Stimulated activated CD4-positive, alpha-beta T cell treated with anti-CD3 and anti-CD28 coated beads, Interleukin-2, amount 100 ng/mL, for 4 hours (primary cell): ENCODE results near the gene STAT5B.
"Not testable (repeated sequence)": the region's sequence is repeated elsewhere in the genome, so short reads cannot be mapped to it uniquely, and the experiment has no call there.

Experiments
- DNase-seq: peaks from one replicate; pipeline ENCODE4 v3.0.0-alpha.2; 2020; ENCODE audit warnings: low read depth

Gene STAT5B

DNA sequence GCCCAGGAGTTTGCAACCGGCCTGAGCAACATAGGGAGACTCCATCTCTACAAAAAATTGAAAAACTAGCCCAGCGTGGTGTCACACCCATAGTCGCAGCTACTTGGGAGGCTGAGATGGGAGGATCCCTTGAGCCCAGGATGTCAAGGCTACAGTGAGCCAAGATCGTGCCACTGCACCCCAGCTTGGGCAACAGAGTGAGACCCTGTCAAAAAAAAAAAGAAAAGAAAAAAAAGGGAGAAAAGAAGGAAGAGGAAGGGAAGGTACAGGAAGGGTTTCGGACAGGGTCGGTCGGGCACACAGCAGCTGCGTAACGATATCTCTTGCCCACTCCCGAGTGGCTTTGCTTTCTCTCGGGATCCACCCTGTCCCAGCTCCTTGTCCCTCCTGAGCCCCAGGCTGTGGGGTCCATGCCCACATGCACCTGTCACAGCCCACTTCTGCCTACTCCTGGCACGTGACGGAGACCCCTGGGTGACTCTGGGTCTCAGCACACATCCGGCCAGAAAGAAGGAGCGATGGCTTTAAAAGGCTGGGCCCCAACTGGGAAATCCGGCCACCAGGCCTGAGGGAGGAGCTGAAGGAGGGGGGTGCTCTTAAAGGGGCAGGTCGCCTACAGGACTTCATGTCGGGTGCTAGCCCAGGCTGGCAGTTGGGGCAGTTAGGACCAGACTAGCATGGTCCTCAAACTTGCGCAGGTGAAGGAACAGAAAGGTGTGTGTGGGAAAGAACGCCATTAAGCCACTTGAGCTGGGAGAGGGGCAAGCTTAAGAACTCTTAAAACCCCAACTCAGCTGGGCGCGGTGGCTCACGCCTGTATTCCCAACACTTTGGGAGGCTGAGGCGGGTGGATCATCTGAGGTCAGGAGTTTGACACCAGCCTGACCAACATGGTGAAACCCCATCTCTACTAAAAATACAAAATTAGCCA is 82.0 kb downstream of the STAT5B start, which contains the start of gene GHDC:
Gene GHDC (minus strand): TSS at position 526 of the 931 bp plus-strand sequence. CDS start 913 bp downstream, outside the sequence.
- DNase-seq: peak; percentile 69

DNA sequence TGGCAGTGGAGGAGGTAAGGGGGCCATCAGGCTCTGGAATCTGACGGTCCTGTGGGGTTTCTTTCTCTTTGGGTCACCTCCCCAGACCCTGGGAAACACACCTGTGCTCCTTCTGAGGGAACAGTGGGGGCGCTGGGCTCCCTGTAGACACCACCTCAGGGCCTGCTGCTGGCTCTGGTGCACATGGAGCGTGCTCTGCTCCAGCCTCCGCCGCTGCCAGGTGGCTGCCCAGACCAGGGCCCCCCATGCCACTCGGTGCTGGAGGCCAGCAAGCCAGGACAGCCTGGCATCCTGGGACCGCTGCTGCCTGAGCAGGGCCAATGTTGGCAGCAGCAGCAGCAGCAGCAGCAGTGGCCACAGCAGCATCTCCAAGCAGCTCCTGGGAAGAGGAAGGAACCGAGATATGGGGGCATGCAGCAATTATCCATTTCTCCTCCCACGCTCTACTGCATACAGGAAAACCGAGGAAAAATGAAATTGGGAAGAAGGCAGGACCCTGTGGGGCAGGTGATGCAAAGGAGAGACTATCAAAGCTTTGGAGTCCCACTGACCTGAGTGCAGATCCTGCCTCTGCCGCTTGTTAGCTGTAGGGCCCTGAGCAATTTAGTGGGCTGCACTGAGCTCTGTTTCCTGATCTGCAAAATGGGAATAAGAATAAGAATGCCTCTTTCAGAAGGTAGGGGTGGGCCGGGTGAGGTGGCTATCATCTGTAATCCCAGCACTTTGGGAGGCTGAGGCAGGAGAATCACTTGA is 82.8 kb downstream of the STAT5B start:
- DNase-seq: no peak

DNA sequence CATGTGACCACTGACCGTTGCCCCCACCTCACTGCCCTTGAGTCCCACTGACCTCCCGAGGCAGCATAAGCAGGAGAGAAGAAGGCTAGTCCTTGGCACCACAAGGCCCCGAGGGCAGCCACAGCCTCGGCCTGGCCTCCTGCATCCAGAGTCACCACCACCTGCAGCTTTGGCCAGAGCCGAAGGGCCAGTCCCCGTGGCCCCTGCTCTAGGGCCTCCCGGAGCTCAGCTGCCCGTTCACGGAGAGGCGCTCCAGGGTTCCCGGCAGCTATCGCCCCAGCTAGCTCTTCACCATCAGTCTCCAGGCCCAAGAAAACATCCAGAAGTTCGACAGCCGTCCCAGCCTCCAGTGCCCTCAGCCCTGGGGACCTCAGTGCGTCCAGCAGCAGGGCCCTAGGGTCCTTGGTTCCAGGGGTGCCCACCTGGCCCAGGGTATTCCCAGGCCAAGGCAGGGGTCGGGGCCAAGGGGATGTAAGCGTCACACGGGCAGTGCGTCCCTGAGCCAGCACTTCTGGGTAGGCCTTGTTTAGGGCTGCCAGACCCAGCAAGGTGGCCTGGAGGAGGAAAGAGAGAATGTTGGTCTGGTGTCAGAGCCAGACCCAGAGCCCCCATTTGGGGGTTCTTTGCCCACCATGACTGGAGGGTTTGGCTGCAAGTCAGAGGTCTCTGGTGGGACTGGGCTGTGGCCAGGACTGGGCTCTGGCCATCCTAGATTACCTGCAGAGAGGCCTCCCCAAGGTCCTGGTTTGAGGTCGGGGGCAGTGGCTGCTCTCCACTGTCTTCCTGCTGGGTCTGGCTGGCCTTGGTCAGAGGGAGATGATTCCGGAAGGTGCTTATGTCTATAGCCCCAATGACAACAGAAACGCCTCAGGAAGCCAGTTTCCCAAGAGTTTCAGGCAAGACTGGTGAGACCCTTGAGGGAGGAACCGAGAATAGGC is 83.7 kb downstream of the STAT5B start:
- DNase-seq: no peak

DNA sequence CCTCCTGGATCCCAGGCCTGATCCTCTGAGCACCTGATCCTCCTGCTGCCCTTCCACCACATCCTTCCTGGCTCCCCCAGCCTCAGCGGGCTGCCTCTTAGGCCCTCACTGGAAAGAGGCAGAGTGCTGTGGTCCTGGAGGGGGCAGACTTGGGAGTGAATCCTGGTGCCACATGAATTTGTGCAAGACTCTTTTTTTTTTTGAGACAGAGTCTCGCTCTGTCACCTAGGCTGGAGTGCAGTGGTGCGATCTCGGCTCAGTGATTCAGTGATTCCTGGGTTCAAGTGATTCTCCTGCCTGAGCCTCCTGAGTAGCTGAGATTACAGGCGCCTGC is 84.9 kb downstream of the STAT5B start:
- DNase-seq: no peak

DNA sequence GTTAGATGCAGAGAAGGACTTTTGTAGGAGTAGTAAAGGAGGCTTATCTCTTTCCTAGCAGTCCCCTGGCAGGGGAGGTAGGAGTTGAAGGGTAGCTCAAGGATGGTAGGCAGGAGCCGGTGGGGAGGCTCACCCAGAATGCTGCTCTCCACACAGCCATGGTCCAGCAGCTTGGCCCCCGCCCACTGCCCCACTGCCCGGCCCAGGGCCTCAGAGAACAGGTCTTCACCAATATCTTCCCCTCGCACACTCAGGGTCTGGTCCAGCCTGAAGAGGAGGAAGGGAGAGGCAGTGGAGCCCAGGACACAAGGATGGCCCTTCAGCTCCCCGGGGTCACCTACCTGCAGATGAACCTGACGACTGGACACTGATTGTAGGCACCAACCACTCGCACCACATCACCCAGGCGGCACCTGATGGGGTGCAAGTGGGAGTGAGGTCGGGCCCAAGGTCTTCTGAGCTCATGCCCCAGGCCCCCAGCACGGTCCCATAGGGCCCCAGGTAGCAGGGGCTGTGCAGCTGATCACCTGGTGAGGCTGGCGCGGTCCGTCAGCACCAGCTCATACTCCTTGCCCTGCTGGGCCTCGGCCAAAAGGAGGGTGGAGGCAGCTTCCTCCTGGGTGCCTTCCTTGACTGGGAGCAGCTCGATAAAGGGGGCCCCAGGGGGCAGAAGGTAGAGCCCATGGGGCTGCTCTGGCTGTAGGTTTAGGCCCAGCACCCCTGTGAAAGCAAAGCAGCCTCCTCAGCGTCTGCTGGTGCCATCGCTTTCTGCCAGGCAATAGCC is 85.5 kb downstream of the STAT5B start:
- DNase-seq: no peak

DNA sequence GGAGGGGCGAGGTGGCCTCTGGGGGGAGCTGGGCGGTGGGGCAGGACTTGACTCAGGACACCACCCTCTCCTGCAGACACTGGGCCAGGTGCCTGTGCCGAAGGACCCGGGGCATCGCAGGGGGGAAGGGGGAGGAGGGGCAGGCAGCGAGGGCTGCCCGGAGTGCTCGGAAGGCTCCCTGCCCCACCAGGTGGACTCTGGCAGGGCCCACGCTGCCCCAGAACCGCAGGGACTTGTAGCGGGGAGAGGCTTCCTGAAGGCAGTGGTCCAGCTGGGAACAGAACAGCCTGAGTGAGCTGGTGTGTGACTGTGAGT is 86.6 kb downstream of the STAT5B start:
- no peak for DNase-seq

DNA sequence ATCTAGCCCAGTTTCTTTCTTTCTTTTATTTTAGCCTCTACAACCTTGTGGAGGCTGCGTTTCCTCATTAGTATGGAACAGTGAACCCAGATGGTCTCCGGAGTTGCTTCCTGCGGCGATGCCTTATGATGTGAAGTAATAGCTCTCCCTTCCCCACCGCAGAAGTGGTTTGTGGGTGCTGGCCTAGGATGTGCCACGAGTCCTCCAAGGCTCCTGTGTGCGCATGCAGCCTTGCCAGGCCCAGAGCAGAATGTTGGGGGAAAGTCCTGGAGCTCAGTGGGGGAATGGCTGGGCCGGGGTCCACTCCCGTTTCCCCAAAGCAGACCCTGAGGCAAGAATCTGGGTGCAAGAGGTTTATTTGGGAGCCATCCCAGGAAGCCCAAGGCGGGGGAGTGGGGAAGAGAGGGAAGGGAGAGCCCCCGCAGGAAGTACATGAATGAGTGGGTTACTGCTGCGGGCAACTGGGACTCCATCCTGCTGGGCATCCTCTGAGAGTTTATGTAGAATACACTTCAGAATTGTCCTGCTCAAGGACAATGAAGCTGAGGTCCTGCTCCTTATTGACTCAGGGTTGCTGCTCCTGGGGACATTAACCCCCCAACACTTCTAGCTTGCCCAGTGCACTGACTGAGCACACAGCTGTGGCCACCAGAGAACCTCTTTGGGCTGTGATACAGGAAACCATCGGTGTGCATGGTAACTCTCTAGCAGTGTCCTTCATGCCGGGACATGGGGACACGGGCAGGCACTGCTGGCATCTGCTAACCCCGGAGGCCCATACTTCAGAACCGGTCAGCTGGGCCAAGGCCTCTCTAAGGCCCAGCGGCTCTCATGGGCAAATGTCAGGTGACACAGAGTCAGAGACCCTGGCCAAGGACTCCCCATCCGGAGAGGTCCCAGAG is 87.2 kb downstream of the STAT5B start:
- DNase-seq: no peak

DNA sequence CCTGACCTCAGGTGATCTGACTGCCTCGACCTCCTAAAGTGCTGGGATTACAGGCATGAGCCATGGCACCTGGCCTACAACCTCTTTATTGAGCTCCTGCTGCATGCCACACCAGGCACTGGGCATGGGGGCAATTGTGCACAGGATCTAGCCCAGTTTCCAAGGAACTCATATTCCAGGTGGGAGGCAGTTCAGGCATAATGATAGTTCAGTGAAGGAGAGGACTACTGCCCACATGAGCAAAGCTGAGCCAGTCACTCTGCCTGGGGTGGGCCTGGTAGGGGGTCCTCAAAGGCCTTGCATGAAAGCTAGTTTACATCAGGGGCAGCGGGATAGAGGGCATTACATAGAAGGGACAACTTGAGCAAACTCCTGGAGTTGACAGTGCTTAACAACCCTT is 88.4 kb downstream of the STAT5B start:
- no peak for DNase-seq

DNA sequence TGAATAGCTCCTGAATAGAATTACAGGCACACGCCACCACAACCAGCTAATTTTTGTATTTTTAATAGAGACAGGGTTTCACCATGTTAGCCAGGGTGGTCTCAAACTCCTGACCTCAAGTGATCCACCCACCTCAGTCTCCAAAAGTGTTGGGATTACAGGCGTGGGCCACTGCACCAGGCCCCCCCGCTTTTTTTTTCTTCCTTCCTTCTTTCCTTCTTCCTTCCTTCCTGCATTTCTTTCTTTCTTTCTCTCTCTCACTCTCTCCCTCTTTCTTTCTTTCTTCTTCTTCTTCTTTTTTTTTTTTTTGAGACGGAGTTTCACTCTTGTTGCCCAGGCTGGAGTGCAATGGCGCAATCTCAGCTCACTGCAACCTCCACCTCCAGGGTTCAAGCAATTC is 90.0 kb downstream of the STAT5B start:
- not testable (repeated sequence) for DNase-seq

DNA sequence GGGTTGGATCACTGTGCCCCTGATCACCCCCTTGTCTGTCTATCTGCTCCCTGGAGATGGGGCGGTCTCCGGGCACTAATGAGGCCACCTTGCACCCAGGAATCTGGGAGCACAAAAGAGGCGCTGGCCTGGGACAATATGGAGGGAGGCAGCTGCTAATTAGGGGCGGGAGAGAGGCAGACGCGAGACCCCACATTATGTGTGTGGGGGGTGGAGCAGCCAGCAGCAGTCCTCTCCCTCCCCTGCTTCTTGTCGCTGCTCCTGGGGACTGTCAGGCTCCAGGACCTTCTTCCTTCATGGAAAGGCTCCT is 90.6 kb downstream of the STAT5B start:
- no peak for DNase-seq

DNA sequence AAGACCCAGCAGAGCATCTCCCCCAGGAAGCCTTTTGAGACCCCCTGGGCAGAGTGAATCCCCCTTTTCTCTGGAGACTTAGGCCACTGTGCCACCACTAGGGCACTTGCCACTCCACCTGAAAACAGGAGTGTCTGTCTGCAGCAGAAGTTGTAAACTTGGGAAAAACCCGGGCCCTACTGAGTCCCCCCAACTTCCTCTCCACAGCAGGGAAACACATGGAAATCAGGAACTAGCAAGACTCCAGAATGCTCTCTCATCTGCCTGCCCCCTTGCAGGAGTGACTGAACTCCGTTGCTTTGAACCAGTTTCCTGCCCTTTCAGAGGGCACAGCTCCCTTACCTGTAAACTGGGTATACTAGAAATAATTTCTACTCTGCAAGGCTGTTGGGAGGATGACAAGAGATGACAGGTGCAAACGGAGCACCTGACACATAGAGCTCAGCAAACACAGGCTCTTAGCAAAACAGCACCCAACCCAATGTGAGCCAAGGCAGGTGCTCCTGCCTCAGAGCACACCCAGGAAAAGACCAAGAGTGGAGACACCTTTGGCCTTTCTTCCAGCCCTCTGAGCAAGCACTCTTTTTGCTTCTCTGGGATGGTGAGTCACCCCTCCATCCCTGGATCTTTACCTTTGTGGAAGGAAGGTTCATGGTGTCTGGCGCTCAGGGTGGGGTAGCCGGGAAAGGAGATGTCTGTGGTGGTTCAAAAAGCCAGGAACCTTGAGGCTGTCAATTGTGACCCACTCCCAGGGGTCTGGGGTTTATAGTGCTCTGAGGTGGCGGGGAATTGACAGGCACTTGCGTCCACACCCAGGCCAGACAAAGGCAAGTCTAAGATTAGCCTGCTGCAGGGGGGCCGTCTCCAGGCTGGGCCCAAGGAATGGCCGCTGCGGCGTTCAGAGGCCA is 91.2 kb downstream of the STAT5B start, which contains the start of gene HCRT:
Gene HCRT (minus strand): TSS at position 740 of the 908 bp plus-strand sequence. CDS start 87 bp downstream, at position 653.
- no peak for DNase-seq

DNA sequence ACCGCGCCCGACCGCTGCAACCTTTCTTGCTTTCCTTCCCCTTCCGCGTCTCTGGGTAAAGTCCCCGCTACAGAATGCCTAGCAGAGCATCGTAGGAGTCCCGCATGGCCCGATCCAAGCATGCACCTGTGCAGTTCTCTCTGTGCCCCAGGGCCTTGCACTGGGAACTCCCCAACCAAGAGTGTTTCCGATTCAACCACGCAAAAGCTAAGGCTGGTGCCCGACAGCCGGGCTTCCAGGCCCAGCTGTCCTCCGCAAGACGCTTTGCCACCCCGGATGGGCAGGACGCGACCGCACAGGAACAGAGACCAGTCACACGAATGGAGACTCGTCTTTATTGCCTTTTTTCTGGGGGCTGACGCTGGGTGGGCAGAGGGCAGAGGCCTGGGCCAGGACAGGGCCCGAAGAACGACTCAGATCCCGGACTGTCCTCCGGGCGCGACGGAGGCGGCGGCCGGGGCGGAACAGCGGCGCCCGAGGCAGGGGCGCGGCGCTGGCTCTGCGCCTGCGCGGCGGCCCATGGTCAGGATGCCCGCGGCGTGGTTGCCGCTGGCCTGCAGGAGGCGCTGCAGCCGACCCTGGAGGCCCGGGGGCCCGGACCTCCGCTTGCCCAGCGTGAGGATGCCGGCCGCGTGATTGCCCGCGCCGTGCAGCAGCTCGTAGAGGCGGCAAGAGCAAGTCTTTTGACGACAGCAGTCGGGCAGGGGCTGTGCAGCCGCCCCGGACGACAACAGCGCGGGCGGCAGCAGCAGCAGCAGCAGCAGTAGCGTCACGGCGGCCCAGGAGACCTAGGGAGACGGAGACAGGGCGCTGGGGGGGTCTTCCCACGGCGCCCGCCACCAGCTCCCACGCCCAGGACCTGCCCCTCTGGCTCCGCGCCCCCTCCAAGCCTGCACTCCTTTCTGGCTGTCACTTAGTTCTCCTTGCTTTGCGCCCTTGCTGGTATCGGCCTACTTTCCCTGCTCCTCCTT is 92.2 kb downstream of the STAT5B start:
- DNase-seq: peak; percentile 57

DNA sequence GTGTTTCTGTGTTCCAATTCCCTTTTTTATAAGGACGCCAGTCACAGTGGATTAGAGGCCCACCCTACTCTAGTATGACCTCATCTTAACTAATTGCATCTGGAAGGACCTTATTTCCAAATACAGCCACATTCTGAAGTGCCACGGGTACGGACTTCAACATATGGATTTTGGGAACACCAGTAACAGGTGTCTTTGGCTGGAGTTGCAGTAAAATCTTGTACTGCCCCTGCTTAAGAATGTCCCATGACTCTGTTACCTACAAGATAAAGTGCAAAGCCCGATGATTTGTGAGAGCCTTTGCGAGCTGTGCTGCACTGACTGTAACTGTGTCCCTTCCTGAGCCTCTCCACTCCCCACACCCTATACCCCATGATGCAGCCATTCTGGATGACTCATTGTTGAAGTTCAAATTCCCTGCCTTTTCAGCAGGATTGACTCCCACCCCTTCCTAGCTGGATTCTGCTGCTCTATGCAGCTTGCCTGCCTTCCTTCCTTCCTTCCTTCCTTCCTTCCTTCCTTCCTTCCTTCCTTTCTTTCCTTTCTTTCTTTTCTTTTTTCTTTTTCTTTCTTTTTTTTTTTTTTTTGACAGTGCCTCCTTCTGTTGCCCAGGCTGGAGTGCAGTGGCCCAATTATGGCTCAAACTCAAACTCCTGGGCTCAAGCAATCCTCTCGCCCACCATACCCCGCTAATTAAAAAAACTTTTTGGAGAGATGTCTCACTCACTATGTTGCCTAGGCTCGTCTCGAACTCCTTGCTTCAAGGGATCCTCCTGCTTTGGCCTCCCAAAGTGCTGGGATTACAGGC is 93.1 kb downstream of the STAT5B start:
- DNase-seq: no peak

DNA sequence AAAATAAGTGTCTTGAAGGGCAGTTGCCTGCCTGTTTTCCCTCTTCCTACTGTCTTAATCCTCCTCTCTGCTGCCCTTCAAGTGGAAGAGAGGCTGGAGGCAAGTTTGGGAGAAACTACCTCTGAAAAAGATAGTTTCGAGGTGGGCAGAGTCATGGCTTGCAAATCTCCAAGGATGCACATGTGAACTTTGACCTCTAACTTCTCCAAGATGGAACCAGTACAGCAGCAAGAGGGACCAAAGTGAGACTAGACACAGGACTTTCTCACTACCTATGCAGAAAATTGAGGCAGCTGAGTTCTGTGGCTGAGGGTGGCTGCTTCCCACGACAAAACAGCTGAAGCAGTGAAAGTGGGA is 94.4 kb downstream of the STAT5B start:
- no peak for DNase-seq

DNA sequence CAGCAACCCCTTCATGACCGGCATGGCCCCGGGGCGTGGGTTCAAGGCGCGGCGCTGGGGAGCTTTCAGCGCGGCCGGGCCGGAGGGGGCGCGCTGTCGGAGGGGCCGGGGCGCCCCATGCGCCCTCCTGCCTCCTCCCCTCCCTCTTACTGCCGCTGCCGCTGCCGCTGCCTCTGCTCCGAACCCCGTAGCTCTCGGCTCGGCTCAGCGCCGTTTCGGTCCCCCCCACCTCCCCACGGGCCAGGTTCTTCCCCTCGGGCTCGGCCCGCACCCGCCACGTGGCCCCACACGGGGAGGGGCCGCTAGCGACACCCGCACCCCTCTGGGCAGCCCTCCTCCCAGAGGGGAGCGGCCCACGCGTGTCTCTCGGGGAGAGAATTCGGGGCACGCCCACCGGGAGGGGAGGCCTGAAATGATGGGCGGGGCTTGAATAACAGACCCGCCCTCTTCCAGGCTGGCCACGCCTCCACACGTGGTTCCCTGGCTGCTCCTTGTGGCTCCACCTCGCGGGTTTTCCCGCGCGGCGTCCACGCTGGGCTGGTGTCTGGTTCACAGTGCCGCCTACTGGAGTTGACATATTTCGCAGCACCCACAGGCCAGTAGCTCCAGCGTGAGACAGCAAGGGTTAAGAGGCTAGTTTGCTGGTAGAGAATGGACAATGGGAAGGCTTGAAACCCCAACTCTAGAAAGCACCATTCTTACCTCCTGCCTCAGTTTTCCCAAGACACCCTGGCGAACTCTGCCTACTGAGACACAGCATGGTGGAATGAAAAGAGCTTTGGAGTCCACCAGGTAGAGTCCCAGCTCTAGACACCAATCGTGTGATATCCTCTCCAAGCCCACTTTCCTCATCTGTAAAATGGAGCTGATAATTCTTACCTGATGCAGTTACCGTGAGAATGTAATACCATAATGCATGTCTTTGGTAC is 95.0 kb downstream of the STAT5B start, which contains the start of gene KCNH4:
Gene KCNH4 (minus strand): TSS at position 221 of the 929 bp plus-strand sequence. CDS start 197 bp downstream, at position 24.
- DNase-seq: peak; percentile 91

DNA sequence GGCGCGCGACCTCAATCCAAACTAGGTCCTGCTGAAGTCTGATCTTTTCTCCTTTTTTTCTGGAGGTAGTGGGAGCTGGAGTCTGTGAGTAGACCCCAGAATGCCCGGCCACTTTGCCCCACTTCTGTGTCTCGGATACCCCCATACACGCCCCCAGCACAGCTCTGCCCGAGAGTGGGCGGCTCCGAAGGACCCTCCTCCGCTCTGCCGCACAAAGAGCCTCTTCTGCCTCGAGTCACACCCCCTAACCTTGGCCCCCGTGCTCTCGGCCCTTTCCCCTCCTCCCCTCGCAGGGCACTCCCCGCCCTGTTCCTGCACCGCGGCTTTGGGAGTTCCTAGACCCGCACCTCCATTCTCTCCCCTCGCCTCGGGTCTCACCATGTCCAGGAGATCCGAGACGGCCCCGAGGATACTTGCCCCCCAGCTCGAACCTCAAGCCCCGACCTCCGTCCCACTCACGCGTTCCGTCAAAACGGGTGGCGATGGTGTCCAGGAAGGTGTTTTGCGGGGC is 95.7 kb downstream of the STAT5B start:
- DNase-seq: no peak
